Measurements from ENCODE around the gene TIGAR.

DNA sequence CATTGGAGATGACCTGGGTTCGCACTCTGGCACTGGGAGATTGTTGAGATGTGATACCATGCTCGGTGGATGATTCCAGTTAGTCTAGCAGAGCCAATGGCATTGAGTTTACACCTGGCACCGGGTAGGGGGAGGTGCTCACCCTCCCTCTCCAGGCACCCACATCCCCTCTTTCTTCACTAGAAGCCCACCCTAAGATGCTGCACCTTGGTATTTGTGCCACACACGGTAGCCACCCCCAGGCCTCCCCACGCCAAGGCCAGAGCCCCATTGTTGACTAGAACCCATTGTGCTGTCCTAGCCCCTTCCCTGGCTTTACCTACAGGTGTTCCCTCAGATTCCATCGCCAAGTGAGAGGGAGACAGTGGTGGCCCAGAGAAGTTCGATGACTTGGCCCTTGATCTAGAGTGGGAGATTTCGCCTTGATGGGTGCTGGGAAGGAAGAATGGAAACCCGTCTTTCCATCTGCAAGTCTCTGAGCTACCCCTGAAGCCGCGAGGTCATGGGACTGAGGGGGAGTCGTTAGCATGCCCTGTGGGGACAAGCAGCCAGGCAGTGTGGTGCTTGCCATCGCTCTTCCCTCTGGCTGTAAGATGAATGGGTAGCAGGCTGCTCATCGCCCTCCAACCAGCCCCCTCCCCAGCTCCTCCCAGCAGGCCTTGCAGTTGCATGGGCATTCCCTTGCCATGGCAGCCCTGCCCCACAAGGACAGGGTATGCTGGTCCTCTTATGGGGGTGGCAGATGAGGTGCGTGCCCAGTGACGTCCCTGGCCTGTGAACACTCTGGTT is 38.7 kb upstream of the TIGAR start:
- TF ChIP-seq GATA3 (IDR thresholded peaks at IDR 0.05; ENCODE audit: low read depth, low read length) (no peak), GATA2 (IDR thresholded peaks at IDR 0.05; ENCODE audit: low read depth, low read length) (no peak)

Data from SH-SY5Y (cell line).